Endodermal cell (in vitro differentiated cells): ENCODE data around the gene OR6C68. TPM values are rescaled to one million over a fixed set of nuclear protein-coding genes. Genes with fewer than 3 reads are reported as not detected.
"Not testable (repeated sequence)": the region's sequence is repeated elsewhere in the genome, so short reads cannot be mapped to it uniquely, and the experiment has no call there.

Experiments used
- DNase-seq: peaks from one replicate; pipeline ENCODE4 v3.0.0-alpha.2; 2017
- H3K27ac ChIP-seq: 2 replicates; pipeline ENCODE4 v1.5.1; 2013; ENCODE audit warnings: mild to moderate bottlenecking, low read depth, low read length, moderate library complexity
- H3K27me3 ChIP-seq: 2 replicates; pipeline ENCODE4 v1.6.1; 2013; ENCODE audit warnings: mild to moderate bottlenecking, low read length, moderate library complexity; ENCODE audit not compliant: insufficient read depth, control insufficient read depth, poor library complexity, severe bottlenecking
- H3K36me3 ChIP-seq: 2 replicates; pipeline ENCODE4 v1.7.0; 2013; ENCODE audit warnings: mild to moderate bottlenecking, low read length, moderate library complexity; ENCODE audit not compliant: control insufficient read depth, insufficient read depth
- H3K4me1 ChIP-seq: one replicate; pipeline ENCODE4 v1.7.0; 2013; ENCODE audit warnings: low read length; ENCODE audit not compliant: control insufficient read depth, insufficient read depth
- H3K4me3 ChIP-seq: 2 replicates; pipeline ENCODE4 v1.5.1; 2013; ENCODE audit warnings: mild to moderate bottlenecking, low read length, moderate library complexity
- H3K9ac ChIP-seq: 2 replicates; pipeline ENCODE4 v1.6.1; 2013; ENCODE audit warnings: mild to moderate bottlenecking, low read length, moderate library complexity; ENCODE audit not compliant: poor library complexity, severe bottlenecking; ENCODE audit errors: extremely low read depth
- H3K9me3 ChIP-seq: 2 replicates; pipeline ENCODE4 v1.6.1; 2013; ENCODE audit warnings: mild to moderate bottlenecking, low read length, moderate library complexity; ENCODE audit not compliant: control insufficient read depth
- H3K27ac Mint-ChIP-seq: 2 replicates; pipeline ENCODE4 v1.8.0; 2020; ENCODE audit warnings: mixed read lengths
- H3K27me3 Mint-ChIP-seq: 2 replicates; pipeline ENCODE4 v1.8.0; 2021; ENCODE audit warnings: mild to moderate bottlenecking, mixed read lengths; ENCODE audit not compliant: insufficient read depth
- H3K36me3 Mint-ChIP-seq: 2 replicates; pipeline ENCODE4 v1.8.0; 2020; ENCODE audit warnings: low read depth, mixed read lengths
- H3K4me1 Mint-ChIP-seq: 2 replicates; pipeline ENCODE4 v1.8.0; 2020; ENCODE audit warnings: mixed read lengths
- H3K4me3 Mint-ChIP-seq: 2 replicates; pipeline ENCODE4 v1.8.0; 2020; ENCODE audit warnings: mild to moderate bottlenecking, moderate library complexity, mixed read lengths
- H3K9me3 Mint-ChIP-seq: 2 replicates; pipeline ENCODE4 v1.8.0; 2020; ENCODE audit warnings: mild to moderate bottlenecking, mixed read lengths
- CTCF ChIP-seq: fragments of 200-600 bp; sonication (generic); conservative IDR thresholded peaks from 2 replicates; pipeline ENCODE4 v1.5.0; 2021; ENCODE audit warnings: antibody characterized with exemption, mild to moderate bottlenecking
- WGBS, 2 experiments: methylation state at CpG; one replicate each; pipeline versions ENCODE4 v1.1.5 to v1.1.7; 2013; ENCODE audit warnings: missing lambda C conversion rate in 2 of 2, mixed read lengths in 1 of 2; ENCODE audit not compliant: insufficient coverage in 1 of 2, insufficient read length in 1 of 2; 5-methylcytosine and 5-hydroxymethylcytosine counted together
- total RNA-seq, 2 donors: library from RNA; stranded (reverse); fragmentation: NEBNext Ultra II Directional in 1 of 2; extraction: Animal tissue kit (Norgen Biotek cat#: 25700) in 1 of 2; gene quantifications; 2 replicates in 1 of 2; 3 replicates in 1 of 2; pipeline ENCODE4 v1.2.1, GENCODE V29; 2021

Gene OR6C68
- total RNA-seq, 2 donors from 2014 or later = not detected

GRCh38 chr12:55469291-55469690 lies 22.9 kb upstream of the OR6C68 start:
- no peaks in the 10 kb centered on the region for H3K36me3 ChIP-seq
- H3K27me3 Mint-ChIP-seq = no peaks in the 10 kb centered on the region
- no peak overlapping the region for H3K27ac Mint-ChIP-seq
- no peak overlapping the region for H3K27ac ChIP-seq
- no peaks in the 10 kb centered on the region for H3K36me3 Mint-ChIP-seq
- no peak overlapping the region for H3K4me3 Mint-ChIP-seq
- 80 to 85% methylated on average over 1 of the region's 2 CpGs for WGBS, 2 experiments
- no peak for DNase-seq
- H3K9me3 Mint-ChIP-seq = peaks cover 3% of the 10 kb centered on the region
- no peaks in the 10 kb centered on the region for H3K27me3 ChIP-seq
- H3K9me3 ChIP-seq = no peaks in the 10 kb centered on the region
- no peaks in the 10 kb centered on the region for H3K4me1 ChIP-seq
- no peak for TF ChIP-seq CTCF
- H3K4me3 ChIP-seq = no peak overlapping the region
- H3K4me1 Mint-ChIP-seq = peaks cover 12% of the 10 kb centered on the region
- no peak overlapping the region for H3K9ac ChIP-seq

GRCh38 chr12:55470088-55470829 lies 21.9 kb upstream of the OR6C68 start, which contains the start of gene OR6C70:
OR6C70 (minus strand) TSS chr12:55470138; CDS start chr12:55470138, 0 bp downstream.
- Mint-ChIP-seq H3K27ac (no peak within 1 kb of the TSS), H3K9me3 (no peaks in the 10 kb centered on the region), H3K27me3 (no peaks in the 10 kb centered on the region), H3K4me3 (no peak within 1 kb of the TSS), H3K4me1 (peaks cover 12% of the 10 kb centered on the region), H3K36me3 (no peaks in the 10 kb centered on the region)
- Histone ChIP-seq H3K4me1 (no peaks in the 10 kb centered on the region), H3K27ac (no peak within 1 kb of the TSS), H3K4me3 (no peak within 1 kb of the TSS), H3K9me3 (no peaks in the 10 kb centered on the region), H3K36me3 (no peaks in the 10 kb centered on the region), H3K9ac (no peak within 1 kb of the TSS), H3K27me3 (no peaks in the 10 kb centered on the region)
- no peak for TF ChIP-seq CTCF
- WGBS, 2 experiments = 85 to 100% methylated on average over 1 to 2 of the region's 3 CpGs
- peak; percentile 74 for DNase-seq

GRCh38 chr12:55472264-55472663 lies 19.9 kb upstream of the OR6C68 start:
- Histone ChIP-seq H3K4me3 (no peak overlapping the region), H3K27me3 (no peaks in the 10 kb centered on the region), H3K27ac (no peak overlapping the region), H3K9me3 (no peaks in the 10 kb centered on the region), H3K9ac (no peak overlapping the region), H3K36me3 (no peaks in the 10 kb centered on the region), H3K4me1 (no peaks in the 10 kb centered on the region)
- Mint-ChIP-seq H3K4me3 (no peak overlapping the region), H3K27ac (no peak overlapping the region), H3K27me3 (no peaks in the 10 kb centered on the region), H3K9me3 (no peaks in the 10 kb centered on the region), H3K36me3 (no peaks in the 10 kb centered on the region), H3K4me1 (peaks cover 12% of the 10 kb centered on the region)
- DNase-seq = no peak
- TF ChIP-seq CTCF = no peak
- no CpG with 5 or more reads among the region's 1 CpG for WGBS, 2 experiments

- WGBS, 2 experiments = 94% methylated on average over 23 of the region's 29 CpGs; no CpG with 5 or more reads in 1 of the 2 experiments
- not testable (repeated sequence) for H3K36me3 ChIP-seq
Measured at GRCh38 chr12:55479136-55479535, 13.0 kb upstream of the OR6C68 start.

GRCh38 chr12:55484284-55484683 lies 7.9 kb upstream of the OR6C68 start:
- Mint-ChIP-seq H3K4me3 (peak overlapping the region; percentile 61), H3K9me3 (peaks cover 28% of the 10 kb centered on the region)
- not testable (repeated sequence) for H3K27ac ChIP-seq, H3K36me3 Mint-ChIP-seq, H3K36me3 ChIP-seq, H3K27me3 Mint-ChIP-seq, H3K4me1 Mint-ChIP-seq, H3K4me3 ChIP-seq, H3K27me3 ChIP-seq, H3K27ac Mint-ChIP-seq, DNase-seq, H3K4me1 ChIP-seq, H3K9ac ChIP-seq, H3K9me3 ChIP-seq
- 31% methylated on average over 4 of the region's 13 CpGs; no CpG with 5 or more reads in 1 of the 2 experiments for WGBS, 2 experiments

More at GRCh38 chr12:55479136-55479535, 13.0 kb upstream of the OR6C68 start:
- not testable (repeated sequence) for H3K4me1 ChIP-seq, H3K27ac ChIP-seq, DNase-seq, H3K27ac Mint-ChIP-seq, H3K9me3 ChIP-seq, H3K4me1 Mint-ChIP-seq, H3K4me3 ChIP-seq, H3K36me3 Mint-ChIP-seq, H3K9ac ChIP-seq, H3K27me3 Mint-ChIP-seq, H3K4me3 Mint-ChIP-seq, H3K27me3 ChIP-seq
- peaks cover 22% of the 10 kb centered on the region for H3K9me3 Mint-ChIP-seq
